Erythroblast (primary cell): Measurements from ENCODE around the gene GGA2.
A peak's percentile ranks its signal among the peaks of the same experiment; 100 is the strongest.
"Not testable (repeated sequence)": the region's sequence is repeated elsewhere in the genome, so short reads cannot be mapped to it uniquely, and the experiment has no call there.

Source experiments
- DNase-seq, 2 experiments: peaks; one replicate each; lab custom pipeline; 2025; lab: John Stamatoyannopoulos, UW
- GATA1 ChIP-seq: IDR thresholded peaks from 2 replicates; pipeline ENCODE4 v1.6.1; 2011; ENCODE audit warnings: low read depth, mild to moderate bottlenecking, control low read depth, low read length, moderate library complexity
- POLR2A ChIP-seq: IDR thresholded peaks from 2 replicates; pipeline ENCODE4 v1.6.1; 2011; ENCODE audit warnings: mild to moderate bottlenecking, low read length

GGA2 gene

GRCh38 chr16:23518435-23518891, 8.2 kb upstream of the GGA2 start:
- TF ChIP-seq POLR2A (no peak), GATA1 (no peak)
- peak; percentile 12 to 22 for DNase-seq

DNA sequence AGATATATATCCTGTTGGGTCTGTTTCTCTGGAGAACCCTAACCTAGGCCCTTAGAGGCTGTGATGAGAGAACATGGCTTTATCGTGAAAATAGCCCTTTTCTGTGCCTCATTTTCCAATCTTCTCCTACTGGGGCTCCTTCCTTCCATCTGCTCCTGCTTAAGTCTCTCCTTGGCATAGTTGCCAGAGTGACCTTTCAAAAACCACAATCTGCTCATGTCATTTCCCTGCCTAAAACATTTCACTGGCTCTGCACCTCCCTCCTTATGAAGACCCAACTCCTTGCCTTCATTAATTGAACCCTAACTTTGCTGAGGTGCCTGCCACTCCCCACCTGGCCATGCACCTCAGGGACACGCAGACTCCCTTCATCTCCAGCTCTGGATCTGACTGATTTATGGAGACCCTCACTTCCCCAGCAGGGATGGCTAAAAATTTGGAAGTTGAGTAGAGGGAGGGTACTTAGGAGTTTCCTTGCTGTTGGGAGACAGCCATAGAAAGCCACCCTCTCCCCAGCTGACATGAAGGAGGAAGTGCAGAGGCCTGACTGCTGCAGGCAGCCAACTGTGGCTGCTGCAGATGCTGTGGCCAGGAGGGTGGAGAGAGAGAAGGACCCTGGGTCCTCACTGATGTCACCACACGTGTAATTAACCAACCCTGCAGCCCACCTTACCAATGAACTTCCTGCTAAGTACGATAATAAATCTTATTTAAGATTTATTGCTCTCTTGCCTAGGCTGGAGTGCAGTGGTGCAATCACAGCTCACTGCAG, 6.3 kb upstream of the GGA2 start:
- TF ChIP-seq POLR2A (no peak), GATA1 (no peak)
- DNase-seq, result no peak

DNA sequence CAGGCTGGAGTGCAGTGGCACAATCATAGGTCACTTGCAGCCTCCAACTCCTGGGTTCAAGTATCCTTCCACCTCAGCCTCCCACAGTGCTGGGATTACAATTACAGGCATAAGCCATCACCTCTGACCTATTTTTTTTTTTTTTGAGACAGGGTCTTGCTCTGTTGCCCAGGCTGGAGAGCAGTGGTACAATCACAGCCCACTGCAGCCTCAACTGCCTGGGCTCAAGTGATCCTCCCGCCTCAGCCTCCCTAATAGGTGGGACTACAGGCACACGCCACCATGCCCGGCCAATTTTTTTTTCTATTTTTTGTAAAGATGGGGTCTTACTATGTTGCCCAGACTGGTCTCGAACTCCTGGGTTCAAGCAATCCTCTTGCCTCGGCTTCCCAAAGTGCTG, 5.6 kb upstream of the GGA2 start:
- TF ChIP-seq GATA1 (no peak), POLR2A (no peak)
- DNase-seq, result no peak

DNA sequence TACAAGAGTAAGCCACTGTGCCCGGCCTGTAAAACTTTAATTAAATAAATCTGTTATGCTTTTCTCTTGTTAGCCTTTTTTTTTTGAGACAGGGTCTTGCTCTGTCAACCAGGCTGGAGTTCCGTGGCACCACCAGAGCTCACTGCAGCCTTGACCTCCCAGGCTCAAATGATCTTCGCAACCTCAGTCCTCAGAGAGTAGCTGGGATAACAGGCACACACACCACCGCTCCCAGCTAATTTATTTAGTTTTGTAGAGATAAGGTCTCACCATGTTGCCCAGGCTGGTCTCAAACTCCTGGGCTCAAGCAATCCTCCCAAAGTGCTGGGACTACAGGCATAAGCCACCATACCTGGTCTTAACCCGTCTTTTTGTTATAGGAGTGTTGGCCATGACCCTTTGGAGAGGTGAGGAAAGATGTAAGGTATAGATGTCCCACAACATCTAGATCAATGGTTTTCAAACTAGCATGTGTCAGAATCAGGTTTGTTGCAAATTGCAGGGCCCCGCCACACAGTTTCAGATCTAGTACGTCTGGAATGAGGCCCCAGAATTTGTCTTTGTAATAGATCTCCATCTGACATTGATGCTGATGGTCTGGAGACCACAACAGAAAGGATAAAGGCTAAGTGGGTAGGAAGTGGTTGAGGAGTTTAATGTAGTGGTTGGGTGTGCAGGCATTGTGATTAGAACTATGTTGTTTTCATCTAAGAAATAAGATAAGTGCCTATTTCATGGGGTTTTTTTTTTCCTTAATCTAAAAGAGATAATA, 4.3 kb upstream of the GGA2 start:
- no peak for DNase-seq
- TF ChIP-seq POLR2A, result no peak
- no peak for TF ChIP-seq GATA1

DNA sequence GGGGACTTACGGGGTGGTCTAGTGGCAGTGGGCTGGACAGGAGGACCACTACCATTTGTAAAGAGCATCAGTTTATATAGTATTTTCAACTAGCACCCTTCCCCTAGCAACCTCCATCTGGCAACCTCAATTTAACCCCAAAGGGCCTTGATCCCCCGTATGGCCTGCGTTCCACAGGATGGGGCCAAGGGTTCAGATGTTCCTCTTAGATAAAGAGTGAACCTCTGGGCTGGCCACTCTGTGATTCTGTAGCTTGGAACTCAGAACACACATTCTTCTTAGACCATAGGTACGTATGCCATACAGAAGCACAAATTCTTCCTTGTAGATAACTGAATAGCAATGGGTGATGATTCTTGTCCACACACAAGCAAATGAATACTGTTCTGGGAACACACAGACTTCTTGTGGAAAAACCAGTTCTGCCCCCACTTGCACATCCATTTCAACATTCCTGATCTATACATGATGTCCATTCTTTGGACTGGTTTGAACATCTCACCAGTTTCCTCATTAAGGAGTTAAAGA, 1.9 kb upstream of the GGA2 start:
- TF ChIP-seq GATA1 (no peak), POLR2A (no peak)
- DNase-seq, result peak; percentile 31 to 66

DNA sequence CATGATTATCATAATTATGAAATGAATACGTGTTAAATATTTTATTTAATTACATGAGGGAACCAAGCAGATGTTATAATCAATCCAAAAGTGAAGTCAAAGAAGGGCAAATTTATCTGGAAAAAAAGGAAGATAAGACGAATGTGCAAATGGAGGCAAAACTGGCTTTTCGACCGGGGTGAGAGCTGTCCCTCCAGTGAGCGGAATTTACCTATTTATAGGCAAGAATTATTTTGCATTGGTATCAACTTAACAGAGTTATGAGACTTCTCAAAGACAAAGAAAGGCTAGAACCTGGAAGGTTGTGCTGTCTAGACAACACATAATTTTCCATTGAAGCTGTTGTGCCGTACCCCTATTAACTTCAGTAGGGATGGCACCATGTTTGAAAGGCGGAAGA, 1.4 kb upstream of the GGA2 start:
- DNase-seq, result no peak
- TF ChIP-seq GATA1 (no peak), POLR2A (no peak)

GRCh38 chr16:23510915-23511270, 599 bp upstream of the GGA2 start:
- DNase-seq, result not testable (repeated sequence)

- TF ChIP-seq GATA1 (no peak), POLR2A (no peak)
- DNase-seq, result peak; percentile 62 to 65
These were observed 521 bp downstream of the GGA2 start for GRCh38 chr16:23509782-23510163.

DNA sequence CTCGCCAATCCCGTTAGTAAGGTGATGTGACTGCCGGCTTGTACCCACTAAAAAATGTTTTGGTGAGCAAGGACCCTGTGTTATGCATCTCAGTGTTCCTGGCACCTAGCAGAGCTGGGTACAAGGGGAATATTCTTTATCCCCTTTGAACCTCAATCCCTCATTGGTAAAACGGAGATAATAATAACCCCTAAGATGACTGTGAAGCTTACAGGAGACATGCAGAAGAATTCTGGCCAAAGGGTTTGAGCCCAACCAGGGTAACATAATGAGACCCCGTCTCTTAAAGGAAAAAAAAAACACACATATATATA, 896 bp downstream of the GGA2 start:
- peak in 1 of 2 experiments; percentile 48 for DNase-seq
- TF ChIP-seq GATA1, result no peak

DNA sequence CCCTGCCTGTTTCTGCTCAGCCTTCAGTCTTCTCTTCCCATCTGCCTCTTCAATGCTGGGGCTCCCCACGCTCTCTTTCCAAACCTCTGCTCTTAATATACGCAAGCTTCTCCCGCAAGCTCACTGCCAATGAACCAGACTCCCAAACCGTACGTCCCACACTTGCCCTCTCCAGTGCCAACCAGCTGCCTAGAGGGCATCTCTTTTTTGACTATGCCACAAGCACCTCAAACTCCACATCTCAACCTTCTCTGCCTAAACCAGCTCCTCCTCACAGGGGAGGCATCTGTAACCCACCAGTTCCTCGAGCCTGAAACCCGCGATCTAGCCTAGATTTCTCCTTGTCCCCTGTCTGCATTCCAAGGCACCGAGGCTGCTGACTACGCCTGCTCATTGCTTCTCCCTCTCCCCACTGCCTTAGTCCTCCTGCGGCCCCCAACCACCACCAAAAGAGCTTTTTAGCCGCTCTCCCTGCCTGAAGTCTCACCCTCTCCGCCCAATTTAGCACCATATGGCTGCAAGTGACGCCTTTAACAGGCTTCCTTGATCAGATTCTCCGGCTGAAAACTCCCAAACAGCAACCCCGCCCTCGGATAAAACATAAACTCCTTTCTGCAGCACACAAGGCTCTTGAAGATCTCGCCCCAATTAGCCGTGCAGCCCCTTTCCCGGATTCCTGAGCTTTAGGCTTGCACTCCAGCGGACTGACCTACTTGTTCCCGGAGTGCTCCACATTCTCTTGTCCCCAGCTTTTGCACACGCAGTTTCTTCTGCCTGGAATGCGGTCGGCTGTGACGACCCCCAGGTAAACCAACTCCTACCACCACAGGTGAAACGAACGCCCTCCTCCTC, 1.5 kb downstream of the GGA2 start:
- TF ChIP-seq POLR2A, result no peak
- TF ChIP-seq GATA1, result no peak
- DNase-seq, result peak; percentile 74 to 76

- DNase-seq, result no peak
- no peak for TF ChIP-seq GATA1
- no peak for TF ChIP-seq POLR2A
These were observed 3.7 kb downstream of the GGA2 start for GRCh38 chr16:23506606-23506994.

DNA sequence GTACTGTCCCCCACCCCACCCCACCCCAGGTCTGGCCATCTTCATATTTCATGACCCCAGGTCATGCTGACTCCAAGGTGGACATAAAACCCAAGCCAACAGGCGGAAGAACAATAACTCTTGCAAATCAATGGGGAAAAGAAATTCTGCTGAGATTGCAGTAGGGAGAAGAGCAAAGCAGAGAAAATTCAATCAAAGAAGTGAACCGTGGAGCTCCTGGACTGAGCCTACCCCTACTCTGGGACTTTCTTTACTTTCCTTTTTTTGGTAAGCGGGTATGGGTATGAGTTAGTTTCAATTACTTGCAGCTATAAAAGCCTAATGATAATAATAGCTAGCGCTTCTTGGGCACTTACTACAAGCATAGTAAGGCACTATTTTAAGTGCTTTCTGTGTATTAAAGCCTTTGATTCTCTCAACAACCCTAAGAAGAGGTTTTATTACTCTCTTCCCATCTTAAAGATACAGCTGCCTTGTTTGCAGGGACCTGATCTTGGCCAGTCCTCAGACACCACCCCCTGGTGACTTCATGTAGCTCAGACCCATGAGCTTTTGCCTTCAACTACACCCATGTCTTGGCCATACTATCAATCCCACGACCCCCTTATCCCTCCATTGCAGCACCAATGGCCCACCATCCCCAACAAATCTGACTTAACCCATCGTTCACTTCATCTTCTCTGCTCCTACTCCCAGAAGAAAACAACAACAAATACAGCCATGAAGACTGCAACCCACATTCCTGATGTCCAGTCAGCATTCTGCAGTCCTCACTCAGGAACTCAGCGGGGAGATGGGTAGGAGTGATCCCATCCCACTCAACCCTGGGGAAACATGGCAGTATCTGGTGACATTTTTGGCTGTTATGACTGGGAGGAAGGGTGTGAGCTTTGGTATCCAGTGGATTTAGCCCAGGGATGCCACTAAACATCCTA, 4.4 kb downstream of the GGA2 start:
- TF ChIP-seq POLR2A (no peak), GATA1 (no peak)
- DNase-seq, result peak; percentile 20 to 34

GRCh38 chr16:23505180-23505665, 5.1 kb downstream of the GGA2 start:
- no peak for TF ChIP-seq GATA1
- no peak for TF ChIP-seq POLR2A
- DNase-seq, result no peak
